GM23338 (cell line): ENCODE data around the gene ATP10A. TPM values are rescaled to one million over a fixed set of nuclear protein-coding genes. Genes with fewer than 3 reads are reported as not detected.
A peak's percentile ranks its signal among the peaks of the same experiment; 100 is the strongest.

Experiments used
- ATAC-seq: fragments of 200-7000 bp; cut with Tn5 transposase; 3 replicates; pipeline ENCODE4 v1.9.1; 2020
- DNase-seq: peaks from one replicate; pipeline ENCODE4 v3.0.0-alpha.2; 2015; ENCODE audit warnings: low spot score
- H2AFZ ChIP-seq: fragments of 200-600 bp; sonication (generic); 2 replicates; pipeline ENCODE4 v1.8.0; 2016; ENCODE audit warnings: antibody characterized with exemption, mild to moderate bottlenecking, moderate library complexity
- H3F3A ChIP-seq: fragments of 200-600 bp; sonication (generic); replicated peaks from 2 replicates; pipeline ENCODE4 v1.8.0; 2017; ENCODE audit warnings: antibody characterized with exemption, mixed run types, low read depth
- H3K27ac ChIP-seq: fragments of 200-600 bp; sonication (generic); 2 replicates; pipeline ENCODE4 v1.6.1; 2016; ENCODE audit warnings: low read depth
- H3K27me3 ChIP-seq: fragments of 200-600 bp; sonication (generic); 2 replicates; pipeline ENCODE4 v1.8.0; 2016; ENCODE audit warnings: mild to moderate bottlenecking, mixed run types, moderate library complexity; ENCODE audit not compliant: insufficient read depth
- H3K36me3 ChIP-seq: fragments of 200-600 bp; sonication (generic); 2 replicates; pipeline ENCODE4 v1.8.0; 2016; ENCODE audit warnings: mild to moderate bottlenecking; ENCODE audit not compliant: insufficient read depth
- H3K4me1 ChIP-seq: fragments of 200-600 bp; sonication (generic); 2 replicates; pipeline ENCODE4 v1.8.0; 2016; ENCODE audit warnings: mild to moderate bottlenecking, moderate library complexity; ENCODE audit not compliant: insufficient read depth
- H3K4me2 ChIP-seq: fragments of 200-600 bp; sonication (generic); 2 replicates; pipeline ENCODE4 v1.7.1; 2017; ENCODE audit warnings: mixed run types
- H3K4me3 ChIP-seq: fragments of 200-600 bp; sonication (generic); 2 replicates; pipeline ENCODE4 v1.6.1; 2016; ENCODE audit warnings: mixed run types
- H3K79me2 ChIP-seq: fragments of 200-600 bp; sonication (generic); replicated peaks from 2 replicates; pipeline ENCODE4 v1.8.0; 2017; ENCODE audit warnings: mild to moderate bottlenecking; ENCODE audit not compliant: insufficient read depth
- H3K9me2 ChIP-seq: fragments of 200-600 bp; sonication (generic); 2 replicates; pipeline ENCODE4 v1.8.0; 2017; ENCODE audit not compliant: insufficient read depth
- H4K20me1 ChIP-seq: fragments of 200-600 bp; sonication (generic); replicated peaks from 2 replicates; pipeline ENCODE4 v1.8.0; 2017; ENCODE audit warnings: mild to moderate bottlenecking; ENCODE audit not compliant: insufficient read depth
- H3K27ac Mint-ChIP-seq: 2 replicates; pipeline ENCODE4 v1.8.0; 2020; ENCODE audit warnings: inconsistent platforms, mild to moderate bottlenecking, moderate library complexity, mixed read lengths
- H3K27me3 Mint-ChIP-seq: 3 replicates; pipeline ENCODE4 v1.8.0; 2022; ENCODE audit warnings: low read depth, mild to moderate bottlenecking, moderate library complexity, mixed read lengths, inconsistent platforms; ENCODE audit not compliant: insufficient read depth, poor library complexity
- H3K36me3 Mint-ChIP-seq: 3 replicates; pipeline ENCODE4 v1.8.0; 2021; ENCODE audit warnings: low read depth, mild to moderate bottlenecking, inconsistent platforms, moderate library complexity, mixed read lengths
- H3K4me1 Mint-ChIP-seq: 3 replicates; pipeline ENCODE4 v1.8.0; 2020; ENCODE audit warnings: mild to moderate bottlenecking, inconsistent platforms, mixed read lengths
- H3K4me3 Mint-ChIP-seq: 3 replicates; pipeline ENCODE4 v1.8.0; 2021; ENCODE audit warnings: moderate library complexity, mild to moderate bottlenecking, inconsistent platforms, mixed read lengths
- H3K9me3 Mint-ChIP-seq: 3 replicates; pipeline ENCODE4 v1.8.0; 2020; ENCODE audit warnings: moderate library complexity, mild to moderate bottlenecking, inconsistent platforms, mixed read lengths
- CREB1 ChIP-seq: fragments of 250-450 bp; sonication (Bioruptor Pico); IDR thresholded peaks from 2 replicates; pipeline ENCODE4 v1.5.0; 2020; ENCODE audit warnings: low read depth, mild to moderate bottlenecking, moderate library complexity
- EZH2 ChIP-seq: fragments of 200-600 bp; sonication (generic); IDR thresholded peaks from one replicate; pipeline ENCODE4 v1.8.0; 2017; ENCODE audit warnings: antibody characterized with exemption, mild to moderate bottlenecking, low read depth; ENCODE audit not compliant: unreplicated experiment
- JUNB ChIP-seq: IDR thresholded peaks from one replicate; pipeline ENCODE4 v1.6.1; 2016; ENCODE audit warnings: antibody characterized with exemption; ENCODE audit not compliant: unreplicated experiment
- NANOG ChIP-seq: IDR thresholded peaks from 2 replicates; pipeline ENCODE4 v1.6.1; 2016; ENCODE audit warnings: antibody characterized with exemption, borderline replicate concordance
- STAT1 ChIP-seq: IDR thresholded peaks from one replicate; pipeline ENCODE4 v1.6.1; 2016; ENCODE audit warnings: antibody characterized with exemption; ENCODE audit not compliant: unreplicated experiment
- ZNF114 ChIP-seq: fragments of 250-450 bp; sonication (Bioruptor Pico); IDR thresholded peaks from 2 replicates; pipeline ENCODE4 v1.5.0; 2020; ENCODE audit warnings: mild to moderate bottlenecking, moderate library complexity
- ZNF462 ChIP-seq: fragments of 250-450 bp; sonication (Bioruptor Pico); IDR thresholded peaks from 2 replicates; pipeline ENCODE4 v1.5.0; 2020; ENCODE audit warnings: mild to moderate bottlenecking, moderate library complexity
- polyA plus RNA-seq: library from polyadenylated mRNA; unstranded; fragments of >200 nt; fragmentation: Nextera tagmentation; extraction: Ambion mirVana; gene quantifications from 2 replicates; pipeline ENCODE4 v1.2.1, GENCODE V29; 2016
- total RNA-seq: library from RNA; depleted of rRNA; stranded (reverse); fragments of >200 nt; shearing (Covaris generic); gene quantifications from 2 replicates; pipeline ENCODE4 v1.2.3, GENCODE V29; 2014

The ATP10A gene
- total and polyA plus RNA-seq, 2 experiments from 2014 or later, result 0.36 to 5.6 TPM

DNA sequence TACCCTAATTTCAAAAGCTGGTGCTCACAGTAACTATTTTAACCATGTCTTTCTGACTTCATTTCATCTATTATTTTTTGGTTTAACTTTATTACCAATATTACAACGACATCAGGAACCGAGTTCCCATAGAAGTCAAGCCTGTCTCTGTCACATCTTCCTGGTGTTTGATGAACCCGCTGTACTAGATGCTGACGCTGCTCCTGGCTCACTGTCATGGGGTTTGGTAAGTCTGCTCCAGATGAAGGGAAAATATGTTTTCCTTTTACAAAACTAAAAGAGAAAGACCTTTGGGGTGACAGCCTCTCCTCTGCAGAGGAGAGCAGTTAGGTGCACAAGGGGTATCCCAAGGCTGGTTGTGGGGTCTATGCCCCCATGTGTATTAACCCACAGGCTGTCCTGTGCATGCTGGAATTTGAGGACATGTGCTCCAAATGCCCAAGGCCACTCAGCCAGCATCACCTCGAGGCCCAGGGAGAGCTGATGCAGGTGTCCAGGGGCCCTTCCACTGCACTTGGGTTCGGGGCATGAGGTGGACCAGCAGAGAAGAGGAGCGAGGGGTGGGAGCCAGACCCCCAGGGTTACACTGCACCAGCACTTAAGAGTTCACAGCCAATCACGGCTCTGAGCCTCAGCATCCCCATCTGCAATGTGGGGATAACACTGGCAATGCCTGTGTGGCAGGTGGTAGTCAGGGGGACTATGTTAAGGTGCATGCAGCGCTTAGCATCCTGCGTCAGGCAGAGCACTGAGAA lies 62.2 kb downstream of the ATP10A start (continued):
- TF ChIP-seq ZNF462 (CRISPR knock-in tag) (no peak), NANOG (no peak), ZNF114 (no peak), CREB1 (no peak), STAT1 (no peak)

DNA sequence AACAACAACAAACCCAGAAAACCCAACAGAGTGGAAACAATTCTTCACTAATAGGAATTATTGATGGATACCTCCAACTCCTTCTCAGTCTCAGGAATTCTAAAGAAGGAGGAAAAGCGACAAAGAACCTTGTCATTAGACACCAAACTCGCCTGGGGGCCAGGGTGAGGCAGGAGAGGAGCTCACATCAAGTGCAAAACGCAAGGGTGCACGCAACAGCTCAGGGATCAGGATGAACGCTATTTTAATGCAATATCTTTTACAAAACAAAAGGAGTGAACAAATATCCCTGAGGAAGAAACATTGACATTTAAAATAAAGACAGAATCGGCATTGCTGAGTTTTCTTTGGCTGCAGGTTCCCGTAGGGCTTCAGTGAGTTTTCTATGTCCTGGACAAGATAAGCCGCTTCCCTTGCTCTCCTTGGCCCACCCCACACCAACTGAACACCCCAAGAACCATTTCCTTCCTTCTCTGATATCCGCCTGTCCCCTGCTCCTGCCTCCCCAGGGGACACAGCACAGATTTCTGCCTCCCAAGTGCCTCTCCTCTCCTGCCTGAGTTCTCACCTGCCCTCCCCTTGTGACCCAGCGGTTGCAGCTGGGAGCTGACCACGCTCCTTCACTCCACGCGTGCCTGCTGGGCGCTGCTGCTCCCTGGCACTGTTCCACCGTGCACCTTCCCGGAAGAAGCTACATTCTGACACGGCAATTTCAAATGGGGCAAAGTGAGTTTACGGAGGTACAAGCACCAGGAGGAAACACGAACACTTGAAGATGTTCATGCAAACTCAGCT lies 63.0 kb downstream of the ATP10A start:
- peaks cover 5% of the 10 kb centered on the region for H3K27me3 Mint-ChIP-seq
- Histone ChIP-seq H3K4me2 (no peak overlapping the region), H2AFZ (no peak overlapping the region; the same call in 1 of the 2 replicates), H3K79me2 (no peaks in the 10 kb centered on the region), H3K9me2 (no peaks in the 10 kb centered on the region), H3K4me1 (peaks cover 8% of the 10 kb centered on the region), H3K27me3 (no peaks in the 10 kb centered on the region), H3K36me3 (no peaks in the 10 kb centered on the region), H4K20me1 (no peaks in the 10 kb centered on the region), H3F3A (no peaks in the 10 kb centered on the region), H3K27ac (no peak overlapping the region), H3K4me3 (no peak overlapping the region)
- ATAC-seq (peak; percentile 36), DNase-seq (no peak)
- H3K4me1 Mint-ChIP-seq, result peaks cover 11% of the 10 kb centered on the region
- H3K9me3 Mint-ChIP-seq, result no peaks in the 10 kb centered on the region
- TF ChIP-seq EZH2 (no peak), JUNB (no peak), CREB1 (no peak)
- H3K27ac Mint-ChIP-seq, result 0 out of 2 replicates have a peak overlapping the region, but pooled peaks have one; percentile 10
- no peaks in the 10 kb centered on the region for H3K36me3 Mint-ChIP-seq
- H3K4me3 Mint-ChIP-seq, result no peak overlapping the region
